HCT116 (cell line): ENCODE data around the gene OCA2. TPM values are rescaled to one million over a fixed set of nuclear protein-coding genes. Genes with fewer than 3 reads are reported as not detected.

ENCODE experiments used
- ATAC-seq: fragments of 200-7000 bp; cut with Tn5 transposase; 2 replicates; pipeline ENCODE4 v1.9.1; 2020; ENCODE audit warnings: mild to moderate bottlenecking, moderate library complexity
- BruUV-seq: library from RNA; stranded (reverse); fragments of 400-500 nt; replicated peaks from 2 replicates; lab custom pipeline; 2021; lab: Mats Ljungman, UMichigan
- CTCF ChIA-PET: fragments of 300-600 bp; sonication (Branson Sonifier 250); formaldehyde crosslinking; loops from one replicate; lab custom pipeline; 2021; ENCODE audit warnings: antibody characterized with exemption; lab: Charles Lee
- POLR2A ChIA-PET: fragments of 300-600, 350-600 bp; sonication (Branson Sonifier 250); formaldehyde crosslinking; loops from one replicate; lab custom pipeline; 2021; ENCODE audit warnings: antibody characterized with exemption; lab: Charles Lee
- RAD21 ChIA-PET, 2 experiments: fragments of 300-600 bp; sonication (Branson Sonifier 250); formaldehyde crosslinking; loops; one replicate each; lab custom pipeline; 2023; ENCODE audit warnings: low total read pairs in 2 of 2; ENCODE audit not compliant: uncharacterized antibody in 2 of 2, unreplicated experiment in 2 of 2, low non-redundant PET in 1 of 2; lab: Charles Lee
- DNase-seq: peaks from one replicate; pipeline ENCODE4 v3.0.0-alpha.2; 2010; ENCODE audit warnings: low read depth, low spot score
- H2AFZ ChIP-seq: fragments of 200-600 bp; shearing (Covaris generic), sonication (generic); 2 replicates; pipeline ENCODE4 v1.6.1; 2017; ENCODE audit warnings: low read depth, mixed run types, mixed read lengths, antibody characterized with exemption, low read length; ENCODE audit not compliant: poor library complexity, severe bottlenecking
- H3K27ac ChIP-seq: 2 replicates; pipeline ENCODE4 v1.5.1; 2012; ENCODE audit warnings: low read depth, low read length
- H3K27me3 ChIP-seq: fragments of 200-600 bp; sonication (generic); 2 replicates; pipeline ENCODE4 v1.6.1; 2016; ENCODE audit warnings: mixed run types, low read length, mixed read lengths; ENCODE audit not compliant: insufficient read depth
- H3K36me3 ChIP-seq, 2 experiments: fragments of 200-500 bp in 1 of 2; fragments of 200-600 bp in 1 of 2; sonication (Bioruptor generic) in 1 of 2; sonication (generic) in 1 of 2; 2 replicates each; pipeline versions ENCODE4 v1.5.1 to v1.6.1; 2014 to 2016; ENCODE audit warnings: low read length in 2 of 2, inconsistent platforms in 1 of 2, mixed read lengths in 1 of 2, mixed run types in 1 of 2; ENCODE audit not compliant: insufficient read depth in 2 of 2, control insufficient read depth in 1 of 2
- H3K4me1 ChIP-seq, 2 experiments: fragments of 200-600 bp in 1 of 2; sonication (generic) in 1 of 2; 2 replicates each; pipeline versions ENCODE4 v1.5.1 to v1.6.1; 2012 to 2017; ENCODE audit warnings: low read length in 2 of 2, inconsistent platforms in 1 of 2, mild to moderate bottlenecking in 1 of 2, mixed read lengths in 1 of 2, mixed run types in 1 of 2, moderate library complexity in 1 of 2; ENCODE audit not compliant: insufficient read depth in 2 of 2, control insufficient read depth in 1 of 2
- H3K4me2 ChIP-seq: fragments of 200-600 bp; sonication (generic); 2 replicates; pipeline ENCODE4 v1.6.1; 2017; ENCODE audit warnings: mixed run types, low read length, mixed read lengths
- H3K4me3 ChIP-seq, 2 experiments: fragments of 200-600 bp in 1 of 2; sonication (generic) in 1 of 2; replicated peaks in 1 of 2; 2 replicates each; pipeline ENCODE4 v1.5.1; 2011 to 2016; ENCODE audit warnings: low read length in 2 of 2, control low read depth in 1 of 2, low read depth in 1 of 2, mild to moderate bottlenecking in 1 of 2, mixed read lengths in 1 of 2, mixed run types in 1 of 2
- H3K79me2 ChIP-seq: fragments of 200-600 bp; sonication (generic); 2 replicates; pipeline ENCODE4 v1.6.1; 2017; ENCODE audit warnings: mild to moderate bottlenecking, mixed run types, low read length, moderate library complexity, mixed read lengths; ENCODE audit not compliant: insufficient read depth
- H3K9ac ChIP-seq: fragments of 200-600 bp; sonication (generic); 2 replicates; pipeline ENCODE4 v1.6.1; 2016; ENCODE audit warnings: low read length, mixed read lengths
- H3K9me2 ChIP-seq: fragments of 200-600 bp; sonication (generic), shearing (Covaris generic); 2 replicates; pipeline ENCODE4 v1.6.1; 2017; ENCODE audit warnings: mixed run types, mild to moderate bottlenecking, moderate library complexity; ENCODE audit not compliant: insufficient read depth
- H3K9me3 ChIP-seq, 2 experiments: fragments of 200-500 bp in 1 of 2; fragments of 200-600 bp in 1 of 2; sonication (Bioruptor generic) in 1 of 2; sonication (generic) in 1 of 2; 2 replicates each; pipeline ENCODE4 v1.6.1; 2014 to 2017; ENCODE audit warnings: low read length in 2 of 2, mixed read lengths in 2 of 2, inconsistent platforms in 1 of 2, low read depth in 1 of 2, mild to moderate bottlenecking in 1 of 2, mixed run types in 1 of 2, moderate library complexity in 1 of 2; ENCODE audit not compliant: control insufficient read depth in 1 of 2, insufficient read depth in 1 of 2
- H4K20me1 ChIP-seq: fragments of 200-600 bp; sonication (generic), shearing (Covaris generic); 2 replicates; pipeline ENCODE4 v1.6.1; 2017; ENCODE audit warnings: mixed run types, mild to moderate bottlenecking, moderate library complexity; ENCODE audit not compliant: insufficient read depth
- CBX3 ChIP-seq: IDR thresholded peaks from 2 replicates; pipeline ENCODE4 v1.6.1; 2012; ENCODE audit warnings: low read depth
- CEBPB ChIP-seq: IDR thresholded peaks from 2 replicates; pipeline ENCODE4 v1.6.1; 2012; ENCODE audit warnings: low read depth
- CTCF ChIP-seq, 3 experiments: fragments of 200-600 bp in 1 of 3; sonication (generic) in 1 of 3; IDR thresholded peaks in 2 of 3; conservative IDR thresholded peaks in 1 of 3; 2 replicates each; pipeline ENCODE4 v1.5.1; 2012 to 2017; ENCODE audit warnings: low read depth in 2 of 3, low read length in 2 of 3, antibody characterized with exemption in 1 of 3, borderline replicate concordance in 1 of 3, control low read depth in 1 of 3, mild to moderate bottlenecking in 1 of 3, mixed read lengths in 1 of 3, mixed run types in 1 of 3, moderate library complexity in 1 of 3; ENCODE audit not compliant: insufficient read depth in 1 of 3
- ELF1 ChIP-seq: IDR thresholded peaks from 2 replicates; pipeline ENCODE4 v1.6.1; 2012; ENCODE audit warnings: low read depth, borderline replicate concordance
- JUND ChIP-seq: IDR thresholded peaks from 2 replicates; pipeline ENCODE4 v1.6.1; 2012
- MAX ChIP-seq: IDR thresholded peaks from 2 replicates; pipeline ENCODE4 v1.6.1; 2012
- POLR2AphosphoS5 ChIP-seq: IDR thresholded peaks from 2 replicates; pipeline ENCODE4 v1.6.1; 2011; ENCODE audit warnings: mild to moderate bottlenecking, low read depth, low read length, moderate library complexity
- REST ChIP-seq: IDR thresholded peaks from 2 replicates; pipeline ENCODE4 v1.6.1; 2012; ENCODE audit warnings: low read depth
- SRF ChIP-seq: IDR thresholded peaks from 2 replicates; pipeline ENCODE4 v1.6.1; 2012; ENCODE audit warnings: low read depth
- ZBTB33 ChIP-seq: IDR thresholded peaks from 2 replicates; pipeline ENCODE4 v1.6.1; 2011; ENCODE audit warnings: mild to moderate bottlenecking, low read length, moderate library complexity; ENCODE audit not compliant: insufficient replicate concordance; ENCODE audit errors: extremely low read depth
- ZNF274 ChIP-seq: fragments of 200-500 bp; sonication (Bioruptor generic); IDR thresholded peaks from 2 replicates; pipeline ENCODE4 v1.6.1; 2014; ENCODE audit warnings: mild to moderate bottlenecking, low read depth, low read length, inconsistent platforms
- intact Hi-C: fragments of 100-400 bp; cut with micrococcal nuclease; formaldehyde crosslinking; loops from 2 replicates; pipeline ENCODE4 v1.10.0; 2022
- total RNA-seq: library from RNA; stranded (reverse); gene quantifications from one replicate; pipeline ENCODE4 v1.2.1, GENCODE V29; 2021; ENCODE audit not compliant: unreplicated experiment

The OCA2 gene
- total RNA-seq, 1 experiment from 2014 or later = not detected

GRCh38 chr15:27868828-27869404, 230.2 kb downstream of the OCA2 start:
- ChIA-PET RAD21 (no interaction called here), CTCF (no interaction called here), POLR2A (no interaction called here)
- Histone ChIP-seq H2AFZ (no peak overlapping the region), H3K4me2 (no peak overlapping the region), H4K20me1 (no peaks in the 10 kb centered on the region), H3K9me2 (no peaks in the 10 kb centered on the region), H3K27ac (no peak overlapping the region), H3K36me3 (no peaks in the 10 kb centered on the region), H3K9me3 (peaks cover 13 to 25% of the 10 kb centered on the region in 2 experiments; a peak in 2 of 4 replicates), H3K27me3 (no peaks in the 10 kb centered on the region), H3K4me3 (no peak overlapping the region), H3K79me2 (no peaks in the 10 kb centered on the region), H3K4me1 (no peaks in the 10 kb centered on the region), H3K9ac (no peak overlapping the region)
- no peak for DNase-seq
- no peak for ATAC-seq
- intact Hi-C loops = no loop called here
- TF ChIP-seq POLR2AphosphoS5 = no peak
- no peak for TF ChIP-seq CEBPB
- TF ChIP-seq MAX = no peak
- TF ChIP-seq ZBTB33 = no peak
- TF ChIP-seq JUND = no peak
- TF ChIP-seq REST = no peak
- no peak for TF ChIP-seq CBX3
- no peak for TF ChIP-seq CTCF (IDR thresholded peaks at IDR 0.05 in 2 of 3, conservative IDR thresholded peaks at IDR 0.05 in 1 of 3; ENCODE audit: borderline replicate concordance in 1 of 3, insufficient read depth in 1 of 3, low read depth in 2 of 3, low read length in 2 of 3)
- TF ChIP-seq ELF1 = no peak
- no peak for TF ChIP-seq SRF
- no peak for TF ChIP-seq ZNF274
- BruUV-seq = no TSS peak
